Muscle layer of duodenum (tissue), 2 donors: ENCODE data around the gene TMEM138.

Experiments used
- H3K27ac ChIP-seq: one replicate; pipeline ENCODE4 v1.7.0; 2013; ENCODE audit warnings: mild to moderate bottlenecking, low read length
- H3K27me3 ChIP-seq: one replicate; pipeline ENCODE4 v1.7.0; 2013; ENCODE audit warnings: low read depth, mild to moderate bottlenecking, control low read depth, low read length
- H3K36me3 ChIP-seq, 2 donors: one replicate each; pipeline ENCODE4 v1.7.0; 2013; ENCODE audit warnings: low read length in 2 of 2, control low read depth in 1 of 2, mild to moderate bottlenecking in 1 of 2; ENCODE audit not compliant: insufficient read depth in 2 of 2, control insufficient read depth in 1 of 2
- H3K4me1 ChIP-seq, 2 donors: one replicate each; pipeline ENCODE4 v1.7.0; 2013; ENCODE audit warnings: low read length in 2 of 2, mild to moderate bottlenecking in 2 of 2, control low read depth in 1 of 2, moderate library complexity in 1 of 2; ENCODE audit not compliant: insufficient read depth in 2 of 2, control insufficient read depth in 1 of 2
- H3K4me3 ChIP-seq, 2 donors: one replicate each; pipeline ENCODE4 v1.7.0; 2013; ENCODE audit warnings: low read length in 2 of 2, low read depth in 1 of 2, mild to moderate bottlenecking in 1 of 2
- H3K9me3 ChIP-seq, 2 donors: one replicate each; pipeline ENCODE4 v1.7.0; 2013; ENCODE audit warnings: low read length in 2 of 2, control low read depth in 1 of 2, mild to moderate bottlenecking in 1 of 2; ENCODE audit not compliant: control insufficient read depth in 1 of 2
- donor health status: healthy.

TMEM138 gene

GRCh38 chr11:61343792-61344745 lies 18.1 kb upstream of the TMEM138 start:
- Histone ChIP-seq H3K27ac (no peak overlapping the region), H3K27me3 (no peaks in the 10 kb centered on the region), H3K4me1 (no peaks in the 10 kb centered on the region), H3K4me3 (no peak overlapping the region), H3K36me3 (peaks cover 12 to 31% of the 10 kb centered on the region in 2 donors), H3K9me3 (no peaks in the 10 kb centered on the region)

GRCh38 chr11:61345170-61345610 lies 17.0 kb upstream of the TMEM138 start:
- H3K4me1 ChIP-seq: no peaks in the 10 kb centered on the region
- H3K9me3 ChIP-seq: no peaks in the 10 kb centered on the region
- no peaks in the 10 kb centered on the region for H3K27me3 ChIP-seq
- no peak overlapping the region for H3K4me3 ChIP-seq
- H3K27ac ChIP-seq: no peak overlapping the region
- peaks cover 22 to 36% of the 10 kb centered on the region in 2 donors for H3K36me3 ChIP-seq

DNA sequence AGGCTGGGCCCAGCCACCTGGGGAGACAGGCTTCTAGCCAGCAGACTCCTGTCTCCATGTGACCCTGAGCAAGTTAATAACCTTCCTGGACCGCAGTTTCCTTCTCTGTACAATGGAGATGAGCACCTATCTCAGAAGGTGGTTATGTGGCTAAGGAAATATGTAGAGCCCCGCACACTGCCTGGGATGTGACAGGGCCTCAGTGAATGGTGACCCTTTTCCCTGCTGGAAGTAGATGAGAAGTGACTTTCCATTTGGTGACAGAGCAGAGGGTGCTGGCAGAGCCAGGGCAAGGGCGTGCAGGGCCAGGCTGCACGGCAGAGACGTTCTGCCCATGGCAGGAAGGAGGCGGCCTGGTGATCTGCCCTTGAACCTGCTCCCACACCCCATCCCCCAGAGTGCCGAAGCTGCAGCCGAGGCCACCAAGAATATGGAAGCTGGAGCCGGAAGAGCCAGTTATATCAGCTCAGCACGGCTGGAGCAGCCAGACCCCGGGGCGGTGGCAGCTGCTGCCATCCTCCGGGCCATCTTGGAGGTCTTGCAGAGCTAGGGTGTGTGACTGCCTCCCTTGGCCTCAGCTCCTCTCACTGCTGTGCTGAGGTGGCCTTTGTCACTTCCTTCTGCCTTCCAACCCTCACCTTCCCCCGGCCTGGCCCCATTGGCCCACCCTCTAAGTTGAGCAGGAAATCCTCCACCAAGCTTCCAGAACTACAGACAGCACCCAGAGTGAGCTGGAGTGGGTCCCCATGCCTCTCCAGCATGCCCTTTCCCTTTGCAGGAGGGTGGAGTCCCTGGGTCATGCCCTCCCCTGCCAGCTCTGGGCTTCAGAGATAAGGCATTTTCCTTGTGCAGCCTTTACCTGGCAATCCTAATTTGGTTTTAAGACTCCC lies 16.0 kb upstream of the TMEM138 start:
- no peak overlapping the region for H3K4me3 ChIP-seq
- H3K27ac ChIP-seq: no peak overlapping the region
- no peaks in the 10 kb centered on the region for H3K4me1 ChIP-seq
- H3K27me3 ChIP-seq: no peaks in the 10 kb centered on the region
- H3K36me3 ChIP-seq: peaks cover 25 to 44% of the 10 kb centered on the region in 2 donors
- no peaks in the 10 kb centered on the region for H3K9me3 ChIP-seq

- peaks cover 28 to 50% of the 10 kb centered on the region in 2 donors for H3K36me3 ChIP-seq
- no peaks in the 10 kb centered on the region for H3K27me3 ChIP-seq
- no peaks in the 10 kb centered on the region for H3K9me3 ChIP-seq
- no peak overlapping the region for H3K27ac ChIP-seq
- no peak overlapping the region for H3K4me3 ChIP-seq
- H3K4me1 ChIP-seq: no peaks in the 10 kb centered on the region
Observed at GRCh38 chr11:61347916-61348461, 14.2 kb upstream of the TMEM138 start.

- H3K4me3 ChIP-seq: no peak overlapping the region
- H3K36me3 ChIP-seq: peaks cover 28 to 59% of the 10 kb centered on the region in 2 donors
Observed at GRCh38 chr11:61349189-61349751, 12.9 kb upstream of the TMEM138 start.

GRCh38 chr11:61349916-61350315 lies 12.3 kb upstream of the TMEM138 start:
- H3K4me1 ChIP-seq: no peaks in the 10 kb centered on the region

More at GRCh38 chr11:61349189-61349751, 12.9 kb upstream of the TMEM138 start:
- Histone ChIP-seq H3K4me1 (no peaks in the 10 kb centered on the region), H3K27me3 (no peaks in the 10 kb centered on the region), H3K27ac (no peak overlapping the region), H3K9me3 (no peaks in the 10 kb centered on the region)

DNA sequence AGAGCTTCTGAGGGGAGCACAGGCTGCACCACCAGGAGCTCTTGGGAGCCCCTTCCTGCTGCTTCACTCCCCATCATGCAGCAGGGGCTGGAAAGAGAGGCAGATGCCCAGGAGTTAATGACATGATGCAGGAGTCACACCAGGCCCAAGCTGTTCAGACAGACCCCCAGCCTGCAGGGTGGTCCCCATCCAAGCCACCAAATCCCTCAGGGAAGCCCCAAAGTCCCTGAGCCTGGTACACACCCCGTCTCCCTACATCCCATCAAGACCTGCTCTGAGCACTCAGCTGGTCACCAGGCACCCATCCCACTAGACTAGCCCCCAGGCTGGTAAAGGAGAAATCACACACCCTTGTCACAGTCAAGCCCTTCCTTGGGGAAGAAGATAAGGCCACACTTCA lies 11.8 kb upstream of the TMEM138 start:
- Histone ChIP-seq H3K27ac (no peak overlapping the region), H3K4me3 (no peak overlapping the region), H3K4me1 (no peaks in the 10 kb centered on the region), H3K27me3 (no peaks in the 10 kb centered on the region), H3K36me3 (peaks cover 28 to 59% of the 10 kb centered on the region in 2 donors), H3K9me3 (no peaks in the 10 kb centered on the region)

More at GRCh38 chr11:61349916-61350315, 12.3 kb upstream of the TMEM138 start:
- Histone ChIP-seq H3K27me3 (no peaks in the 10 kb centered on the region), H3K27ac (no peak overlapping the region), H3K4me3 (no peak overlapping the region), H3K36me3 (peaks cover 28 to 59% of the 10 kb centered on the region in 2 donors), H3K9me3 (no peaks in the 10 kb centered on the region)

DNA sequence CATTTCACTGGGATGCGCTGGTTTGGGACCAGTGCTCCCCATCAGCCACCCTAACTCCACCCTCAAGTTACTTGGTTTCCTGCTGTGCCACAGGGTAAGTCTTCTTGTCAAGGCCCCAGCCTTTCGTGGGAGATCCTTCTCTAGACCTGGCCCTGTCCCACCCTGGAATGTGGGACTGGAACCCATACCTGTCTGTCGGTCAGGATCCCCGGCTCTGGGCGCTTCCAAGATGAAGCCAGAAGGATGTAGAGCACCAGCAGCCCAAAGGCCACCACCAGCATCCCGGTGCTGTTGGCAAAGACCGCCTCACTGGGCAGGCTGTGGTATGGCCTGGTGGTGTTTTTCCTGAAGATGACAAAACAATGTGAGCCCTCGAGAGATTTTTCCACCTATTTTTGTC lies 11.4 kb upstream of the TMEM138 start:
- Histone ChIP-seq H3K4me1 (no peaks in the 10 kb centered on the region), H3K36me3 (peaks cover 28 to 59% of the 10 kb centered on the region in 2 donors), H3K4me3 (no peak overlapping the region), H3K27ac (no peak overlapping the region), H3K9me3 (no peaks in the 10 kb centered on the region), H3K27me3 (no peaks in the 10 kb centered on the region)

- H3K4me1 ChIP-seq: peaks cover 0 to 3% of the 10 kb centered on the region in 2 donors
Observed at GRCh38 chr11:61352038-61352437, 10.1 kb upstream of the TMEM138 start.

DNA sequence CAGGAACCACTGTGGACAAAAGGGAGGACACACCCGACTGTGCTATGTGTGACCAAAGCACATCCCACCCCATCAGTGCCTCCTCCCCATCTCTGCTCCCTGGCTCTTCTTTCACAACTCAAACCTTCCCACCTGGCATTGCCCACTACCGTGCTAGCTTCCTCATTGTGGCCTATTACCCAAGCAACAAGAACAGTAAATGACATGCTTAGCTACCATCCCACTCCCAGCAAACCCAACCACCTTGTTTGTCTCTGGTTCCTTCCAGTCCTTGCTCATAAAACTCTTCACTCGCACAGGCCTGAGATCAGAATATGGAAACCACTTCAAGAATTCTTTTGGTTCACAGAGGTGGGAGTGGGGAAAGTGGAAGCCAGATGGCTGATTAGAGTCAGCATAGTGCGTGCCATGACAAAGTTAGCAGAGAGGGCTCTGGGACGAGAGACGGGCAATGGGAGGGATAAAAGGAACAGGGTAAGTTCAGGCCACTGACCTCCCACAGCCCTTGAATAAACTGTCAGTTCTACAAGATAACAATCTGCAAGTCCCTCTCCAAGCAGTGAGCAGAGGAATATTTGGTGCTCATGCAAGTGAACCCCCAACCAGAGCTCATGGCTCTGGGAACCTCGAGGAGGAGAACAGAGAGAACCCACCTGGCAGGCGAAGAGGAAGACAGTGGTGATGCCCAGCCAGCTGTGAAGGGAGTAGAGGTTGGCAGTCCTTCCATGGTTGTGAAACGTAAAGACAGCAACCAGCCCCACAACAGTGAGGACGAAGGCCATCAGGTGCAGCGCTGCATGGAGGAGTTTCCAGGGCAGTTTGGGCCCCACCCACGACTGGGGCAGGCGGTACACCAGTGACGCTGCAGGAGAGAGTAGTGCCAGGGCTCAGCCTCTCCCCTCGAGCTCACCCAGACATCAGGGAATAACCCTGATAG lies 8.8 kb upstream of the TMEM138 start:
- H3K27ac ChIP-seq: no peak overlapping the region

More at GRCh38 chr11:61352038-61352437, 10.1 kb upstream of the TMEM138 start:
- no peaks in the 10 kb centered on the region for H3K9me3 ChIP-seq
- H3K4me3 ChIP-seq: no peak overlapping the region
- peaks cover 28 to 61% of the 10 kb centered on the region in 2 donors for H3K36me3 ChIP-seq
- H3K27ac ChIP-seq: no peak overlapping the region
- H3K27me3 ChIP-seq: no peaks in the 10 kb centered on the region

More for the DNA sequence above, 8.8 kb upstream of the TMEM138 start:
- no peaks in the 10 kb centered on the region for H3K9me3 ChIP-seq
- no peaks in the 10 kb centered on the region for H3K27me3 ChIP-seq
- no peak overlapping the region for H3K4me3 ChIP-seq
- peaks cover 0 to 3% of the 10 kb centered on the region in 2 donors for H3K4me1 ChIP-seq
- H3K36me3 ChIP-seq: peaks cover 28 to 59% of the 10 kb centered on the region in 2 donors
